ENCODE measurements around the gene CCL21. TPM values are rescaled to one million over a fixed set of nuclear protein-coding genes. Genes with fewer than 3 reads are reported as not detected.

CCL21 gene
- total and polyA plus RNA-seq, 3 donors from 2014 or later, result 1.7 to 76.3 (median 2.0) TPM

- H3K27ac ChIP-seq, result no peak overlapping the region
- intact Hi-C loops (cut with DNase I; ENCODE audit: low total_unique reads), result loop anchor here (10.0 kb wide), 1 partner anchor 95 kb away; the partner anchor contains the start of gene RPP25L
Observed at GRCh38 chr9:34709196-34709978, 549 bp downstream of the CCL21 start.

GRCh38 chr9:34707130-34707529 lies 2.8 kb downstream of the CCL21 start:
- H3K4me3 ChIP-seq, result no peak overlapping the region
- intact Hi-C loops (cut with DNase I; ENCODE audit: low total_unique reads), result loop anchor here (10.0 kb wide), 1 partner anchor 92 kb away; the partner anchor contains the start of gene RPP25L
- no peaks in the 10 kb centered on the region for H3K9me3 ChIP-seq
- 75 to 87% methylated on average over 2 of the region's 2 CpGs for WGBS, 2 donors
- DNase-seq, result peak; percentile 4
- no peak overlapping the region for H3K27ac ChIP-seq
- no peaks in the 10 kb centered on the region for H3K27me3 ChIP-seq
- TF ChIP-seq POLR2A (IDR thresholded peaks at IDR 0.05), result no peak
- no peak for TF ChIP-seq CTCF (IDR thresholded peaks at IDR 0.05)
- H3K36me3 ChIP-seq (ENCODE audit: low read depth, missing control alignments), result no peaks in the 10 kb centered on the region
- peaks cover 5% of the 10 kb centered on the region for H3K4me1 ChIP-seq

More at GRCh38 chr9:34709196-34709978, 549 bp downstream of the CCL21 start:
- H3K4me1 ChIP-seq, result peaks cover 5% of the 10 kb centered on the region
- H3K36me3 ChIP-seq (ENCODE audit: low read depth, missing control alignments), result no peaks in the 10 kb centered on the region
- TF ChIP-seq CTCF (IDR thresholded peaks at IDR 0.05), result no peak
- no peak for TF ChIP-seq POLR2A (IDR thresholded peaks at IDR 0.05)
- no peaks in the 10 kb centered on the region for H3K9me3 ChIP-seq
- H3K27me3 ChIP-seq, result no peaks in the 10 kb centered on the region
- 96 to 98% methylated on average over 5 to 9 of the region's 9 CpGs for WGBS, 2 donors
- H3K4me3 ChIP-seq, result no peak overlapping the region
- DNase-seq, result peak; percentile 13

- 1 to 2% methylated on average over 26 to 30 of the region's 30 CpGs for WGBS, 2 donors
- Histone ChIP-seq H3K27me3 (no peaks in the 10 kb centered on the region), H3K4me3 (peak overlapping the region; percentile 60 to 78), H3K9me3 (no peaks in the 10 kb centered on the region), H3K27ac (peak overlapping the region; percentile 9 to 63), H3K4me1 (no peaks in the 10 kb centered on the region), H3K36me3 (ENCODE audit: low read depth, missing control alignments) (no peaks in the 10 kb centered on the region)
- TF ChIP-seq POLR2A (IDR thresholded peaks at IDR 0.05) (no peak), CTCF (IDR thresholded peaks at IDR 0.05) (peak; percentile 83 to 96 (median 96))
- intact Hi-C loops (cut with DNase I; ENCODE audit: low total_unique reads), result loop anchor here (10.0 kb wide), 1 partner anchor 87 kb away; the partner anchor contains the start of gene RPP25L
- DNase-seq, result peak; percentile 92
Observed at GRCh38 chr9:34701769-34702736, 7.9 kb downstream of the CCL21 start.

GRCh38 chr9:34701023-34701768 lies 8.7 kb downstream of the CCL21 start:
- intact Hi-C loops (cut with DNase I; ENCODE audit: low total_unique reads), result loop anchor here (10.0 kb wide), 1 partner anchor 86 kb away; the partner anchor contains the start of gene RPP25L
- Histone ChIP-seq H3K27ac (peak overlapping the region; percentile 9 to 63), H3K9me3 (no peaks in the 10 kb centered on the region), H3K27me3 (no peaks in the 10 kb centered on the region), H3K36me3 (ENCODE audit: low read depth, missing control alignments) (no peaks in the 10 kb centered on the region), H3K4me1 (no peaks in the 10 kb centered on the region), H3K4me3 (peak overlapping the region; percentile 60 to 78)
- TF ChIP-seq CTCF (IDR thresholded peaks at IDR 0.05) (peak; percentile 80 to 92 (median 84)), POLR2A (IDR thresholded peaks at IDR 0.05) (no peak)
- 11 to 22% methylated on average over 7 to 32 of the region's 52 CpGs for WGBS, 2 donors
- DNase-seq, result peak; percentile 85
